Activated CD4-positive, alpha-beta T cell treated with anti-CD3 and anti-CD28 coated beads, Interleukin-2, amount 50 U/mL, for 1 hour (primary cell): Measurements from ENCODE around the gene HSBP1.

Source experiments
- DNase-seq: peaks from one replicate; pipeline ENCODE4 v3.0.0-alpha.2; 2020

HSBP1 gene

DNA sequence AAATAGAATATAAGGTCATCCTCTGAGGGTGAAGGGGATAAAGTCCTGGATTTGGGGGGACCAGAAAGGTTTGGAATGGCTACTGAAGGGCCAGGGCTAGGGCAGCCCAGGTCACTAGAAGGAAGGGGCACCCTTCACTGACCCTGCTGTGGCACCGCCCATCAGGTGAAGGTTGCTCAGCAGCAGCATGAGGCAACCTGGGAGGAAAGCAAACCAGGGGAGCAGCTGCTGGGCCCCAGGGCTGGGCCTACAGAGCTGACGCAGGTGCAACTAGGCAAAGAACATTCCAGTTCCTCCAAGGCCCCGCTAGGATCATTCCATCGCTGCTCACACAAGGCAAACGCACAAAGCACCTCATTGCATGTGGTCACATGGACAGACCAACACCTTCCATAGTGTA, 3.4 kb upstream of the HSBP1 start:
- DNase-seq: no peak

DNA sequence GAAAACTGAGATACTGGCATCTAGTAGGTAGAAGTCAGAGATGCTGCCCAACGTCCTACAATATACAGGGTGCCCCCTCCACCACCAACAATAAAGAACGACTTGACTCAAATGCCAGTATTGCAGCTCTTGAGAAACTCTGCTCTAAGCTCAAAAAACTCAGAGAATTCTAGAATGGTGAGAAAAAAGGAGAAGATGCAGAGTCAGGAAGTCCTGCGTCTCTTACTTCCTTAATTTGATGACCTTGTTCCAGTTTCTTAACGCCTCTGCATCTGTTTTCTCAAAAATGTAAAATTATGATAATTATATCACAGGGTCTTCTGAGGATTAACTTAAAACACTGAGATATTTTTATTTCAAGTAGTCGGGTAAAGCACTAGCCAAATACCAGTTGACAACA, 1.7 kb upstream of the HSBP1 start:
- DNase-seq: no peak

GRCh38 chr16:83806731-83807130, 1.0 kb upstream of the HSBP1 start:
- no peak for DNase-seq

GRCh38 chr16:83807327-83807709, 460 bp upstream of the HSBP1 start:
- DNase-seq: no peak

DNA sequence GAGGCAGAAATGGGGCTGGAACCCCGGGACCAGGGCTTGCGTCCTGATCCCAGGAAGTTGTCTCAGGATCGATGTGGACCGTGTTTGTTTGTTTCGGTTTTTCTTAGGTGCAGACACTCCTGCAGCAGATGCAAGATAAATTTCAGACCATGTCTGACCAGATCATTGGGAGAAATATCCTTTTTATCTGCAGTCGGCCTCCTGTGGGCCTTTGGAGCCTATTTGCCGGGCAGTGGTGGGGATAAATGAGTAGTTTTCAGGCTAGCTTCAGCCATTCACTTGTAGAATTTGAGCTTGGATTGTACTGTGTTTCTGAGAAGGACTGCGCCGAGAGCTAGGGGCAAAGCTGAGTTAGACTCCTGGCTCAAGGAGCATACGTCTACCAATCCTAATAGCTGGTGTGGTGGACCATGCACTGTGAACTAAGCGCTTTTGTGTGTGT, 816 bp downstream of the HSBP1 start:
- no peak for DNase-seq

GRCh38 chr16:83809092-83809491, 1.3 kb downstream of the HSBP1 start:
- no peak for DNase-seq

DNA sequence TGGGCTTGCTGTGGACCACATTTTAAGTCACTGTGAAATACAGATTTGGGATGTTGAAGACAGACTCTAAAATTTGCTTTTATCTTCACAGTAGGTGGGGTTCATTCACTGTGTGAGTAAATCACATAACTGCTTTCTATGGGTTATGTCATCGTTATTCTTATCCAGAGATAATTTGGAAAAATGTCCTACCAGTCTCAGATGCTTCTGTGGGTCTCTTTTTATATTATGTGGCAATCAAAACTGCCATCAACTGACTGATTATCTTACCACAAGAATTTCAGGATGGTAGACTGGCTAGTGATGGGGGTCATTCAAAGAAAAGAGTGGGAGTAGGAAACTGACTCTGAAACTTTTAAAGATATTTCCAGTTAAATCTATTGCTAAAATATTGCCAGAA, 3.1 kb downstream of the HSBP1 start:
- DNase-seq: no peak

- DNase-seq: no peak
These were observed 6.3 kb downstream of the HSBP1 start for GRCh38 chr16:83813823-83814658.

DNA sequence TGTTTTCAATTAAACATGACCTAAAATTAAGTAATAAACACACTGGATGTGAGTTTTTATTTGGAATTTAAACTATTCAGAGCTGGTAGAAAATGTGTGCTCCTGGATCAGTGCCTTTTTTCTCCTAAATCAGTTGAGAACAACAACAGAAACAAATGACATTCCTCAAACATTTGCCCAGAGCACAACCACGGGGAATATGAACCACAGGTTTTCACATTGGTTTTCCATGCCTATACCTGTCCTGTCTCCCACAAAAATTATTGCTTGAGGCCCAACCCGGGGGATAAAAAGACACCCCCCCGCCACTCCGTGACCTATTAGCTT, 6.8 kb downstream of the HSBP1 start:
- no peak for DNase-seq

DNA sequence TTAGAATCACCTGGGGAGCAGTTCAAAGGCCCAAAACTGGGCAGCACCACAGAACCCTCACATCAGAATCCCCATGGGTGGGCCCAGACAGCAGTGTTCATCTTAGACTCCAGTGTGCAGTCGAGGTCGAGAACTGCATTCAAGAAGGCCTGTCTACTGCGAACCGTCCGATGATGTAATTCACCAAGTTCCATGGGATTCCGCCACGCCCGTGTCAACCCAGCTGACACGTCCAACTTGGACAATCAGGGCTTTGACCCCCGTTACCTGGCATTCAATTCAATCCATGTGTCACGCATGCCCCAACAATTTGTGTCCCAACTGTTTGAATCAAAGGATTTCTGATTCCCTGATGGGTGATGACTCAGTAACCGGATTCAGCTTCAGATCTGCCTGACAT, 9.2 kb downstream of the HSBP1 start:
- no peak for DNase-seq

DNA sequence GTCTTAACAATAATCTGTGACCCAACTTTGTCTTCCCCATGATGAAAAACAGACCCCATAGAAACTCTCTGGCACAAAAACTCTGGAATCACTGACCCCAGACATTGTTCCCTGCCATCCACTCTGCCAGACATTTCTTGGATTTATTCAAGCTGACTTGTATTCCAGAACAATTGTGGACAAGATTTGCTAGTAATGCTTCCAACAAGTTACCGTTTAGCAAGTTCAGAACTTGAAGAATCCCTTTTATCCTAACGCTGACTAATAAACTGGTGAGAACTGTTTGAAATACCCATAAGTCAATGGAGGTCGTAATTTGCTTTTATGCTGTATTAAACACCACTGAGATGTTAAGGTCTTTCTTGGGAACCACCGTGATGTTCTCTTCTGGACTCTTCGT, 10.5 kb downstream of the HSBP1 start:
- DNase-seq: no peak

- no peak for DNase-seq
These were observed 11.6 kb downstream of the HSBP1 start for GRCh38 chr16:83819361-83819760.

GRCh38 chr16:83826146-83826913, 18.6 kb downstream of the HSBP1 start:
- peak; percentile 81 for DNase-seq

DNA sequence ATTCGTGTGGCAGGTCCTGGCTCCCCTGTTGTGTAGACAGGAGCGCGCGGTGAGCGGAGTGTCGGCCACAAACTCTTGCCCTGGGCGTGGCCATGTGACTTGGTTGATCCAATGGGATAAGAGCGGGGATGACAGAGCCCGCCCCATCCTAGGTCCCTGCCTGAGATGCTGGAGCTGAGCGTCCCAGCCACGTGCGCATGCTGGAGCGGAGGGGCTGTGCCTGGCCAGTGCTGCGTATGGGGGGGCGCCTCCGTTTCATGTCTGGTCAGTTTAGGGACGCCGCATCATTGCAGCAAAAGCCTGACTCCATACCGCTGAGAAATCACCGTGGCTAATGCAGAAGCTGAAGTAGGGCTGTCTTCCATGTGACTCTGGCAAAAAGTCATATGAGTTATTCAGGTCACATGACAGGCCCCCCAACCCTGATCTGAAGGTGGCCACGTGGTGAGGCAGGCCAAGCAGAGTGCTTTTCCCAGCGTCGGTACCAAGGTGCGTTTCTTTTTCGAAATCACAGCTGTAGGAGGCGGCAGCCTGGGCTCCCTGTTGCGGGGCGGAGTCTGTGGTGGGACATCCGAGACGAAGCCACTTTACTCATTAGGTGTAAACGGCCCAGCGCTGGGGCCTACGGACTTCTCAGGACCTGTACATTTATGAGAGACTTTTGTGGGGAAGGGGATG, 22.5 kb downstream of the HSBP1 start:
- no peak for DNase-seq

GRCh38 chr16:83830769-83831455, 23.1 kb downstream of the HSBP1 start:
- DNase-seq: no peak

GRCh38 chr16:83831456-83831987, 23.7 kb downstream of the HSBP1 start:
- DNase-seq: no peak

DNA sequence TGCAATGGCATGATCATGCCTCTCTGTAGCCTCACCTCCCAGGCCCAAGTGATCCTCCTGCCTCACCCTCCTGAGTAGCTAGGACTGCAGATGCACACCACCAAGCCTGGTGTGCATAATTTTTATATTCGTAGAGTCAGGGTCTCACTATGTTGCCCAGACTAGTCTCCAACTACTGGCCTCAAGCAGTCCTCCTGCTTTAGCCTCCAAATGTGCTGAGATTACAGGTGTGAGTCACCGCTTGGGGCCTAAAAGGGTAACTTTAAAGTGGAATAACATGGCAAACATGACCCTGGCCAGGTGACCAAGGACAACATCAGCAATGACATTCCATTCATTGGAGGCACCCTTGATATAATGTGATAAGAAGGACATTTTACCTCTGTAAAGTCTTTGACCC, 26.1 kb downstream of the HSBP1 start:
- DNase-seq: no peak

DNA sequence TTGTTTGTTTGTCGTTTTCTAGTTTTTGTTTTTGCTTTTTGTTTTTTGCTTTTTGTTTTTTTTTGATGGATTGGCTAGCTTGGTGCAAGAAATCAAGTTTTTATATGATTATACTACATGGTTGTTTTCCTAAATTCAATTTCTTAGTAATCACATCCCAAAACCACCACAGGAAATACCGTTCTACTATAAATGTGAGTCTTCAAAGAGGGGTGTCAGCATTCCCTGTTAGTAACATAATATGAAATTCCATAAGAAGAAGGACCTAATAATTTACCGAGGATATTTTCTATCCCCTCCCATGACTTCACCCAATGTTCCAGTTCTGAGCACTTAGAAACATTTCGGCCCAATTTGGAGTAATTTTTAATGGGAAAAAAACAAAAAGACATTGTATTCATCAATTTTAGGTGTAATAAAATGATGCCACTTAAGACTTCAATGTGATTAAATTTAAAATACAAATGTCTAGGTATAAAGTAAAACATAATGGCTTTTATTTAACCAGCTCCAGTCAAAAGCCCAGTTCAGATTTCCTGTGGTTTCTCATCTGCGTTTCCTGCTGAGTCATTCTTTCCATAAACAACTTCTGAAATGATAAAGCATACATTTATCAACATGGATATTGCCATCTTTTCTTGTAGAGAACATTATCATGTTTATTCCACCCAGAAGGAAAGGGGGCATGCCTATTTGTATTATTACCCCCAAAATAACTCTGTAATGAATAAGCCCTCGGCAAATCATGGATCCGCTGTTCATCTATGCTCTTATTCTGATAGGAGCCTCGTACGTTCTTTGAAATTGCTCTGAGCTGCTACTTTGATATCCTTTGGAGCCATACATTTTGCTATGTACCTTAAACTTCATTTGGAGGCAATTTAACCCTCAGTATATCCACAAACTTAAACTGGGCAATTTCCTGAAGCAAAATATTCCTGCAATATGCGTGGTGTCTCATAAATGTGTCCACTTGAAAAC, 28.1 kb downstream of the HSBP1 start:
- DNase-seq: no peak

- no peak for DNase-seq
These were observed 29.8 kb downstream of the HSBP1 start for GRCh38 chr16:83837566-83837965.

- DNase-seq: no peak
These were observed 30.4 kb downstream of the HSBP1 start for GRCh38 chr16:83838151-83838550.

- no peak for DNase-seq
These were observed 31.8 kb downstream of the HSBP1 start for GRCh38 chr16:83839561-83839960.
